PFSK-1 (cell line): ENCODE results near the gene PRR14.

Source experiments
- POLR2AphosphoS5 ChIP-seq: IDR thresholded peaks from 2 replicates; pipeline ENCODE4 v1.6.1; 2012; ENCODE audit warnings: low read depth, mild to moderate bottlenecking, control low read depth, low read length, moderate library complexity
- TF ChIP-seq, protein P1 (sequence below), 2 experiments: IDR thresholded peaks; 2 replicates each; pipeline versions ENCODE4 v1.6.1 to v1.8.0; 2011 to 2012; ENCODE audit warnings: low read depth in 2 of 2, low read length in 2 of 2, control low read depth in 1 of 2, inconsistent platforms in 1 of 2, mild to moderate bottlenecking in 1 of 2, moderate library complexity in 1 of 2; ENCODE audit not compliant: insufficient read depth in 1 of 2

- TF ChIP-seq POLR2AphosphoS5: no peak
- TF ChIP-seq, protein P1, sequence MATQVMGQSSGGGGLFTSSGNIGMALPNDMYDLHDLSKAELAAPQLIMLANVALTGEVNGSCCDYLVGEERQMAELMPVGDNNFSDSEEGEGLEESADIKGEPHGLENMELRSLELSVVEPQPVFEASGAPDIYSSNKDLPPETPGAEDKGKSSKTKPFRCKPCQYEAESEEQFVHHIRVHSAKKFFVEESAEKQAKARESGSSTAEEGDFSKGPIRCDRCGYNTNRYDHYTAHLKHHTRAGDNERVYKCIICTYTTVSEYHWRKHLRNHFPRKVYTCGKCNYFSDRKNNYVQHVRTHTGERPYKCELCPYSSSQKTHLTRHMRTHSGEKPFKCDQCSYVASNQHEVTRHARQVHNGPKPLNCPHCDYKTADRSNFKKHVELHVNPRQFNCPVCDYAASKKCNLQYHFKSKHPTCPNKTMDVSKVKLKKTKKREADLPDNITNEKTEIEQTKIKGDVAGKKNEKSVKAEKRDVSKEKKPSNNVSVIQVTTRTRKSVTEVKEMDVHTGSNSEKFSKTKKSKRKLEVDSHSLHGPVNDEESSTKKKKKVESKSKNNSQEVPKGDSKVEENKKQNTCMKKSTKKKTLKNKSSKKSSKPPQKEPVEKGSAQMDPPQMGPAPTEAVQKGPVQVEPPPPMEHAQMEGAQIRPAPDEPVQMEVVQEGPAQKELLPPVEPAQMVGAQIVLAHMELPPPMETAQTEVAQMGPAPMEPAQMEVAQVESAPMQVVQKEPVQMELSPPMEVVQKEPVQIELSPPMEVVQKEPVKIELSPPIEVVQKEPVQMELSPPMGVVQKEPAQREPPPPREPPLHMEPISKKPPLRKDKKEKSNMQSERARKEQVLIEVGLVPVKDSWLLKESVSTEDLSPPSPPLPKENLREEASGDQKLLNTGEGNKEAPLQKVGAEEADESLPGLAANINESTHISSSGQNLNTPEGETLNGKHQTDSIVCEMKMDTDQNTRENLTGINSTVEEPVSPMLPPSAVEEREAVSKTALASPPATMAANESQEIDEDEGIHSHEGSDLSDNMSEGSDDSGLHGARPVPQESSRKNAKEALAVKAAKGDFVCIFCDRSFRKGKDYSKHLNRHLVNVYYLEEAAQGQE (IDR thresholded peaks at IDR 0.05; ENCODE audit: insufficient read depth in 1 of 2, low read depth in 2 of 2, low read length in 2 of 2): no peak
Measured at GRCh38 chr16:30691907-30692306, 41.1 kb downstream of the PRR14 start.
